IPS-18c (cell line): ENCODE measurements around the gene RPP14.

Source experiments
- H3K4me3 ChIP-seq: 2 replicates; pipeline ENCODE4 v1.7.0; 2013; ENCODE audit warnings: low read depth, mild to moderate bottlenecking, low read length, moderate library complexity; ENCODE audit not compliant: insufficient read depth
- H3K9me3 ChIP-seq: one replicate; pipeline ENCODE4 v1.6.1; 2013; ENCODE audit warnings: mild to moderate bottlenecking, low read length, moderate library complexity; ENCODE audit not compliant: control insufficient read depth, insufficient read depth

RPP14 gene

DNA sequence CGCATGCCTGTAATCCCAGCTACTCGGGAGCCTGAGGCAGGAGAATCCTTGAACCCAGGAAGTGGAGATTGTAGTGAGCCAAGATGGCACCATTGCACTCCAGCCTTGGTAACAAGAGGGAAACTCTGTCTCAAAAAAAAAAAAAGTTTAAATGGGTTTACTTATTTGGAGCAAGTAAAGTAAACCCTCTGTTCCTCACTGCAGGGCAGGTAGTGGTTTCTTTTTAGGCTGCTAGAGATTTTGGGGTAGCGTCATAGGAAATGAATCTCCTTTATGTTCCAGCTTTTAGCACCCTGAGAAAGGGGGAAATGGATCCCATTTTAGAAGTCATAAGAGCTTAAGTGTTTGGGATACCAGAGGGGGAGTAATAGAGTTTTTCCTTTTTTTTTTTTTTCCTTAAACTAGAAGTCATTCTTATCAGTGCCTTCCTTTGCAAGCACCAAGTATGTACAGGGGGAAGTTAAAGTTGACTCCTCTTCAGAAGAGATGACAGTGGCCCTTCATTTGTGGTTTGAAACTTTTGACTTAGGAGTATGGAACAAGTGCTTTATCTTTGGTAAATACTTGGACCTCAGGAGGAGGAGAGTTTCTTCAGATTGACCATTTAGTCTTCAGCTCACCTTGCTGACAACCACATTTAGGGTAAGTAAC lies 34.7 kb downstream of the RPP14 start:
- Histone ChIP-seq H3K4me3 (no peak overlapping the region), H3K9me3 (no peaks in the 10 kb centered on the region)

DNA sequence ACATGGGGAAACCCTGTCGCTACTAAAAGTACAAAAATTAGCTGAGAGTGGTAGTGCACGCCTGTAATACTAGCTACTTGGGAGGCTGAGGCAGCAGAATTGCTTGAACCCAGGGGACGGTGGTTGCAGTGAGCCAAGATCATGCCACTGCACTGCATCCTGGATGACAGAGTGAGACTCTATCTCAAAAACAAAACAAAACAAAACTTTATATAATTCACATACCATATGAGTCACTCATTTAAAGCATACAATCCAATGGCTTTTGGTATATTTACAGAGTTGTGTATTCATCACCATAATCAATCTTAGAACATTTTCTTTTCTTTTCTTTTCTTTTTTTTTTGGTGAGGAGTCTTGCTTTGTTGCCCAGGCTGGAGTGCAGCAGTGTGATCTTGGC lies 35.3 kb downstream of the RPP14 start:
- Histone ChIP-seq H3K4me3 (no peak overlapping the region), H3K9me3 (no peaks in the 10 kb centered on the region)

DNA sequence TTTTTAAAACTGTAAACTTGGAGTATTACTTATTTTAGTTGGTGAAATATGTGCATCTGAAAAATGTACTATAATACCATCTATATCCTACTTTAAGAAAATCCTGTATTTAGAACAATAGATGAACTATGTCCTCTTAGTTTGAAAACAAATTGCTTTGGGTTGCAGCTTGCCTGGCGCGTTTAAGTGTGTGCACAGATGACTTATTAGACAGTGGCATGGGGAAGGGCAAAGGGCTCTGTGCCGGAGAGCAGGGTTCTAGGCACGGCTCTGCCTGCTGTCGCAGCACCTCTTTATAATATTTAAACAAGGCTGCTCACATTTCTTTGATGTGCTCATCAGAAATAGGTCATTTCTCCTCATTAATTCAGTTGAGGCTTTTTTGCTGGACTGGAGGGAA lies 36.6 kb downstream of the RPP14 start:
- Histone ChIP-seq H3K9me3 (no peaks in the 10 kb centered on the region), H3K4me3 (no peak overlapping the region)

DNA sequence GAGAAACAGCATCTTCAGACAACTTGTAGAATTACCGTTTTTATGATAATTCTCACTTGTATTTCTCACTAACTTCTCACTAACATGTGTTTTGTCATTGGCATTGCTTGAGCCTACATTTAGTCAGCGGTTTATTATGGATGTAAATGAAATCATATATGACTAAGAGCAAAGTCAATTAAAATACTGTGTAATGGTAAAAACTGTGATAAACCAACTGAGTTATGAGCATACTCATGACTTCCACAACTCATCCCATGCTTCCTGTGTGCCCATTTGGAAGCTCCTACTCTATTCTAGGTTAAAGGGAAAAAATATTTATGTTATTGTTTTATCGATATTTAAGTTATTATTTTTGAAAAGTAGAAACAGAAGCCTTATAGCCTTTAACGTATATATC lies 39.4 kb downstream of the RPP14 start:
- Histone ChIP-seq H3K4me3 (no peak overlapping the region), H3K9me3 (no peaks in the 10 kb centered on the region)

DNA sequence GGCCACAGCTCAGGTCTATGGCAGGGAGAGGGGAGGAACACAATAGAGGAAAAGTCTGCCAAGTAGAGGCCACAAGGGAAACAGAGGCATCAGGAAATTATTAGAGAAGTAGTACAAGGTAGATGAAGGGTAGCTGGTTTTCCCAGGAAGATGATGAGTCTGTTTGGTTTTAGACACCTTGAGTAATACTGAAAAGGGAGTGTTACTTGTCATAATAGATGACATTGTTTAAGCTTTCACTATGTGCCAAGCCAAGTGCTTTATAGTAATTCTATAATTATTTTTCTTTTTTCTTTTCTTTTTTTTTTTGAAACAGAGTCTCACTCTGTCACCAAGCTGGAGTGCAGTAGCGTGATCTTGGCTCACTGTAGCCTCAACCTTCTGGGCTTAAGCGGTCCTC lies 40.3 kb downstream of the RPP14 start:
- Histone ChIP-seq H3K4me3 (no peak overlapping the region), H3K9me3 (no peaks in the 10 kb centered on the region)

DNA sequence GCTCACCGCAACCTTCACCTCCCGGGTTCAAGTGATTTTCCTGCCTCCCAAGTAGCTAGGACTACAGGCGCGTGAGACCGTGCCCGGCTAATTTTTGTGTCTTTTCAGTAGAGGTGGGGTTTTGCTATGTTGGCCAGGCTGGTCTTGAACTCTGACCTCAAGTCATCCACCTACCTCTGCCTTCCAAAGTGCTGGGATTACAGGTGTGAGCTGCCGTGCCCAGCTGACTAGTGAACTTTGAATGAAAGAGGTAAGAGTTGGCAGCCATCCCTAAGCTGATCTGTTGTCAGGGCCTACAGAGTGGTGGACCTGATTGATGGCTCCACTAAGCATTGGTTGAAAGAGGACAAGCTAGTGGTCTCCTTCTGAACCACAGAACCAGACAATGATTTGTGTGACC lies 41.9 kb downstream of the RPP14 start:
- Histone ChIP-seq H3K4me3 (no peak overlapping the region), H3K9me3 (no peaks in the 10 kb centered on the region)

DNA sequence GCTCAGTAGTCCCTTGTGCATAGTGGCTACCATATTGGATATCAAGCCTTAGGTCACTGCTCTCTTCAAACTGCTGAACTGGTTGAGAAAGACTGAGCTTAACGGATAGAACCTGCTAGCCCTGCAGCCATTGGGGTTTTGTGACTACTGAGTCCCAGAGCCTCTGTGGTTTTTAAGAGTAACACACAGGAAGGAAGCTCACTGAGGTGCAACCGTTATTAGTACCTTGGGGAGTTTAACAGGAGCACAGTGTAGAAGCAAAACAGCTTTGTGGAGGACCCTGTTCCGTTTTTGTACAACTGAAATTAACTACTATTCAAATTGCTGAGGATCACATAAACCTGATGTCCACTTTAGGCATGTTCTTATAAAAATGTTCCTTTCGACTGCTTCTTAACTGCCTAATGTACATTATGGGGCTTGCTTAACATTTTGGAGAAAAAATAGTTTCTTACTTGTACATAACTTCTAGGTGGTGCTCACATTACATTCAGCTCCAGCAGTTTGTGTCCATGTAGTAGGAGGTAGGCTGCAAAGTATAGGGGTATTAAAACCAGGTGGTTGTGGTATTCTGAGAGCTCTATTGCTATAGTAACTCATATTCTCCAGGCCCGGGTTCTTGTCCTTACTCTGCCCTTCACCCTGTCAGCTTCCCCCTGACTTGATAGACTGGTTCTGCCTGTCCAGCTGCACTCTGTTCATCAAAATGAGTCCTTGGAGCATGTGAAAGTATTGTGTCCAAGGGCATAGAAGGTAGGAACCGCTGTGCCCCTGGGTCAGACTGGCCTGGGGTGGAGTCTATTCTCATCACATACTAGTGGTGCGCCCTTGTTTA lies 44.0 kb downstream of the RPP14 start:
- no peaks in the 10 kb centered on the region for H3K9me3 ChIP-seq
- H3K4me3 ChIP-seq: no peak overlapping the region

DNA sequence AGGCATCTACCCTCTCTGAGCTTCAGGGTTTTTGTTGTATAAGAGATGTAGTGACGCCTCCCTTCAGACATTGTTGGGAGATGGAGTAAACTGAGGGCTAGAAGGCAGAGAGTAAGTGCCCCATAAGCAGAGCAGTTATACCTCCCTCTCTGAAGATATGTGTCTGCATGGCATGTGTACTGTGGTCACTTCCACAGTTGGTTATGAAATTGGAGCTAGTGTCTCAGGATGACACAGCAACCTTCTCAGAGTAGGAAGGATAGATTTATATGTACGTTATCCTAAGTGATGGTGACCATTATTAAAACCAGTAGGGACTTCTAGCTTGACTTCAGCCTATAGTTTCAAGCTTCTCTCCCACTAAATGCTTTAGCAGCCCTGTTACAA lies 44.6 kb downstream of the RPP14 start:
- H3K9me3 ChIP-seq: no peaks in the 10 kb centered on the region
- H3K4me3 ChIP-seq: no peak overlapping the region

DNA sequence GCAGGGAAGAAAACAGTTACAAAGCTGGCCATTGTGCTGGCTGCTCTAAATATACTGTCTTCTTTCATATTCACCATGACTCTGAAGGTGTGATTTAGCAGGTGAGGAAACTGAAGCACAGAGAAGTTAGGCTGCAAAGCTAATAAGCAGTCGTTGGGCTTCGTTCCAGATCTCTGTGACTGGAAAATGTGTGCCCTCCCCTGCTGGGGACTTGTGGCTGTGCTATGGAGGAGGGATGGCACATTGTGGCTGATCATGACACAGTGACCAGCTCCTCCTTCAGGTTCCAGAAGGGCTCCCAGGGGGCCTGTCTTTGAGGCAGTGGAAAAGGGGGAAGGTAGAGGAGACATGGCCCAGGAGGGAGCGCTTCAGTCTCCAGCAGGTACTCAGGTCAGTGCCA lies 45.9 kb downstream of the RPP14 start:
- no peaks in the 10 kb centered on the region for H3K9me3 ChIP-seq
- no peak overlapping the region for H3K4me3 ChIP-seq

DNA sequence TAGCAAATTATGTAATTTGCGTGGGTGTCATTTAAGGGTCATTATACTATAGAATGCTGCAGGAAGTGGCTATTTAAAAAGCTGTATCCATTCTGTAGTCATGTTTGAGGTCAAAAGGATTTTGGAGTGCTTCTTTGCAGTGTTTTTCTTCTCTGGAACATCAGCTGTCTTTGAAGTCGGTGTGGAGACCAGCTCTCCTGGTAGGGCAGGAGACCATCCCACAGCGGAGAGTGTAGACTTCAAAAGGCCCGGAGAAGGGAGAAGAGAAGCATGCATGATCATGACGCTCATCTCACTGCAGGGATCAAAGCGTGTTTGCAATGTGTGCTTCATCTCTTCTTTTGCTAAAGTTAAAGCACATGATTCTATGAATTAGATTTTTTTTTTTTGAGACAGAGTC lies 46.6 kb downstream of the RPP14 start:
- Histone ChIP-seq H3K9me3 (no peaks in the 10 kb centered on the region), H3K4me3 (no peak overlapping the region)

DNA sequence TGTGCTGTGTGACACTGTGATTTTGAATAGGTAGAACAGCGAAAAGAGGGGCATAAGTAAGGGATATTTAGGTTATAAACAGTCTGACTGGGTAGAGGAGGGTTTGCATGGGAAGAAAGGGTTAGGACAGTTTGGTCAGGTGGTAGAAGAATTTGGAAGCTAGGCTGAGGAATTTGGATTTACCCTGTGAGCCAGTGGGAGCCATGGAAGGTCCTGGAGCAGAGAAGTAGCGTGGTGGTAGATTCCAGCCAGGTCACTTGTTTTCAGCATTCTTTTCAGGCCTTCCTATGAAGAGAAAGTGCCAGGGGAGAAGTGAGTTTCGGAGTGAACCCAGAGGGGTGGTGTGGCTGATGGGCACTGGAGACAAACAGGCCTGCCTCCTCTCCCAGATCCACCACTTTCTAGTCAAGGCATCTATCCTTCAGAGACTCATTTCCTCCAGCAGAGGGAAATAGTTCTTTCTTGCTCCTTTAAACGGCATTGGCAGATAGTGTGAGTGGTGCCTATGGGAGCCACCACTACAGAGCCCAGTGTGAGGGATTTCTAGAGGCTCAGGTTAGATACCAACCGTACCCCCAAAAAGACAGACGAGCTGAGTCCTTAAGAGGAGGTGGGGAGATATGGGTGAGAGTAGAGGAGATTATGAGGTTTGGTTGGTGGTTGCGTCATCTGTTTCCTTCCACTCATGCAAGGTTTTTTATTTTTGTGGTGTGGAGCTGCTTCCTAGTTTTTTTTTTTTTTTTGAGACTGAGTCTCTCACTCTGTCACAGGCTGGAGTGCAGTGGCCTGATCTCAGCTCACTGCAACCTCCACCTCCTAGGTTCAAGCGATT lies 47.9 kb downstream of the RPP14 start:
- no peaks in the 10 kb centered on the region for H3K9me3 ChIP-seq
- no peak overlapping the region for H3K4me3 ChIP-seq

DNA sequence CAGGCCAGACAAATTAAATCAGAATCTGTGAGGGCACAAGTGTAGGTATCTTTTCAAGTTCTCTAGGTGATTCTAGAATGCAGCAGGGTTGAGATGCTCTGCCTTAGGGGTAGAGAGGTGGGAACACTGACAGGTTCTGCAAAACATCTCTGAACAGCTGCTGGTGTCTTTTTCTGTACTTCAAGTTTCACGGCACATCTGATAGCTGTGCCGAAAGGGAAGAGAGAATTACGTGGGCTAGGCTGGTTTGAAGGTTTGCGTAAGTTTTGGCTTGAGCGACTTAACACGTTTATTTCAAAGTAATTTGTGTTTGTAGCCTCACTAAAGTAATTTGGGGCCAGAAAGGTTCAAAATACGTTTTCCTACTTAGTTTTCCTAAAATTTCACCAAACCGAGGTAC lies 49.1 kb downstream of the RPP14 start:
- no peak overlapping the region for H3K4me3 ChIP-seq
- H3K9me3 ChIP-seq: no peaks in the 10 kb centered on the region

DNA sequence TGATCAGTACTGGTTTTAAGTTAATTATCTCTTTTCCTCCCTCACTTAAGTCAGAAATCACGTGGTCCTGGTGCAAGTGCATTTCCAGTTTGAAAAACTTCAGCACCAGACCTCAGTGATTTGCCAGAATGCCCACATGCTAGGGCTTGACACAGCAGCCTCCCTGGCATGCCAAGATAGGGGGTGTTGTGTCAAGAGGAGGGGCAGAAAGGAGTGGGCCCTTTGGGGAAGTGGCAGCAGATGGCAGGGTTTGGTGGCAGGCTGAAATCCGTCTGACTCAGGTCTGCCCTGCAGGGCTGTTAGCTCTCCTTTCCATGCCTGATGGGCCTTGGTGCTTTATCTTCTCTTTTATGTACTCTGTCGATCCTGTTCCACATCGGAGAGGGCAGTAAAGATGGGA lies 50.0 kb downstream of the RPP14 start:
- Histone ChIP-seq H3K4me3 (no peak overlapping the region), H3K9me3 (no peaks in the 10 kb centered on the region)

DNA sequence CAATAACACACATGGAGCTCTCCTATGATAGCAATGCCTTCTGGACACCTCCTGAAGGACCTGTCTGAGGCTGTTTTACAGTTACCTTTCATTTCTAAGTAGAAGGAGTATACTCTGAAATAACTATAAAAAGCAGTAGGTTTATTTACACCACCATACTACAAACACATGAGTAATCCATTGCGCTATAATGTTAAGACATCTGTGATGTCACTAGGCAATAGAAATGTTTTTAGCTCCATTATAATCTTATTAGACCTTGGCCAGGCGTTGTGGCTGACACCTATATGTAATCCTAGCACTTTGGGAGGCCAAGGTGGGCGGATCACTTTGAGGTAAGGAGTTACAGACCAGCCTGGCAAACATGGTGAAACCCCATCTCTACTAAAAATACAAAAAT lies 51.4 kb downstream of the RPP14 start:
- H3K9me3 ChIP-seq: no peaks in the 10 kb centered on the region
- no peak overlapping the region for H3K4me3 ChIP-seq

DNA sequence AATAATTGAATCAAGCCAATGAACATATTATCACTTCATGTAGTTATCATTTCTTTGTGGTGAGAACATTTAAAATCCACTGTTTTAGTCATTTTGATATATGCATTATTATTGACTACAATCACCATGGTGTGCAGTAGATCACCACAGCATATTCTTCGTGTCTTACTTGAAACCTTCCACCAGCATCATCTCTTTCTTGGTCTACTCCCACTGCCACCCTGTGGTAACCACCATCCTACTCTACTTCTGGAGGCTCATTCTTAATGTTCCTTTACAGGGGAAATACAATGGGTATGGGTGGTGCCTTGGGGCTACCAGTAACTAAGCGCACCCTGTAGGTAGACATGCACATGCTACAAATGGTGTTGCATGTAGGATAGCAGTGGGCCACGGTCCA lies 52.0 kb downstream of the RPP14 start:
- H3K4me3 ChIP-seq: no peak overlapping the region
- H3K9me3 ChIP-seq: no peaks in the 10 kb centered on the region

DNA sequence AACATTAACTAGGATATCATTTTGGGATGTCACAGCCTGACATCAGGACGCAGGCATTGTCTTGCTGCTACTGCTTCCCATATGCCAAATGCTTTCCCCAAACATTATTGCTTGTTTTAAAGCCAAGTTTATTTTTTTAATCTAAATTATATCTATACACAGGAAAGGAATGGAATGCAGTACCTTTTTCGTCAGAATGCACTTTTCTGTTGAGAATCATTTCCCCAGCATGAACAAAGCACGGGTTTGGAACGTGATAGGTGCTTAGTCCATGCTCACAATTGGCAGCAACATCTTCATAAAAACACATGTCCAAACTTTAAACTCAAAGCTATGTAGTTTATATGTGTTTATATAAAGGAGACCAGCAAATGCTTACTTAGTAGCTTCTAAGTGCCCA lies 52.8 kb downstream of the RPP14 start:
- H3K9me3 ChIP-seq: no peaks in the 10 kb centered on the region
- no peak overlapping the region for H3K4me3 ChIP-seq

DNA sequence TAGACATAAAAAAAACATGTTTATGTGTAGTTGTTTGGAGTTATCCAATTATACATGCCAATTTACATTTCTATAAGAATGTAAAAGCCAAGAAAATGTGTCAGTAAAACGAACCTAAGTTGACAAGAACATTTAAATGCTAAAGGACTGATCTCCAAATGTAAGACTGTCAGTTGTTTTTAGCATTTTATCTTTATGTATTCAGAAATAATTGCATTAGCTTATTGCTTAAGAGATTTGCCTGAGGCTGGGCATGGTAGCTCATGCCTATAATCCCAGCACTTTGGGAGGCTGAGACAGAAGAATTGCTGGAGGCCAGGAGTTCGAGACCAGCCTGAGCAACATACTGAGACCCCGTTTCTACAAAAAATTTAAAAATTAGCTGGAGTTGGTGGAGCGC lies 53.6 kb downstream of the RPP14 start:
- H3K4me3 ChIP-seq: no peak overlapping the region
- no peaks in the 10 kb centered on the region for H3K9me3 ChIP-seq

DNA sequence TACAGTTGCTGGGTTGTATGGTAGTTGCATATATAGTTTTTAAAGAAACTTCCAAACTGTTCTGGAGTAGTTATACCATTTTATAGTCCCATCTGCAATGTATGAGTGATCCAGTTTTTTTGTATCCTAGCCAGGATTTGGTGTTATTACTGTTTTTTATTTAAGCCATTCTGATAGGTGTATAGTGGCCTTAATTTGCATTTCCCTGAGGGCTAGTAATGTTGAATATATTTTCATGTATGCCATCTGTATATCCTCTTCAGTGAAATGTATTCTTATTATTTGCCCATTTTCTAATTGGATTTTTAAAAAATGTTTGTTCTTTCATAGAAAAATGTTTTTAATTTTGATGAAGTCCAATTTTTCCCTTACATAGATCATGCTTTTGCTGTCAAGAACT lies 55.8 kb downstream of the RPP14 start:
- no peak overlapping the region for H3K4me3 ChIP-seq
- H3K9me3 ChIP-seq: no peaks in the 10 kb centered on the region
